MCF 10A (cell line): Measurements from ENCODE around the gene PSMA2. TPM values are rescaled to one million over a fixed set of nuclear protein-coding genes. Genes with fewer than 3 reads are reported as not detected.

Source experiments
- BruUV-seq: library from RNA; stranded (reverse); fragments of 400-500 nt; replicated peaks from 2 replicates; lab custom pipeline; 2021; lab: Mats Ljungman, UMichigan
- CTCF ChIA-PET: fragments of 300-600 bp; sonication (Branson Sonifier 250); formaldehyde crosslinking; extraction: SDS; loops from one replicate; lab custom pipeline; 2021; ENCODE audit warnings: antibody characterized with exemption, inconsistent platforms; lab: Yijun Ruan, JAX
- POLR2A ChIA-PET: fragments of 300-600, 350-650 bp; sonication (Branson Sonifier 250); formaldehyde crosslinking; extraction: SDS; loops from one replicate; lab custom pipeline; 2020; ENCODE audit warnings: antibody characterized with exemption, inconsistent platforms; lab: Yijun Ruan, JAX
- DNase-seq: peaks from one replicate; pipeline ENCODE4 v3.0.0-alpha.2; 2018; ENCODE audit not compliant: unreplicated experiment
- H3K27ac Mint-ChIP-seq: one replicate; pipeline ENCODE4 v1.8.0; 2022; ENCODE audit warnings: mild to moderate bottlenecking, low read depth, mixed read lengths; ENCODE audit not compliant: unreplicated experiment
- H3K27me3 Mint-ChIP-seq: one replicate; pipeline ENCODE4 v1.8.0; 2022; ENCODE audit warnings: mixed read lengths; ENCODE audit not compliant: insufficient read depth, unreplicated experiment
- H3K36me3 Mint-ChIP-seq: one replicate; pipeline ENCODE4 v1.8.0; 2022; ENCODE audit warnings: mild to moderate bottlenecking, moderate library complexity, mixed read lengths; ENCODE audit not compliant: insufficient read depth, unreplicated experiment
- H3K4me1 Mint-ChIP-seq: one replicate; pipeline ENCODE4 v1.8.0; 2022; ENCODE audit warnings: mixed read lengths; ENCODE audit not compliant: insufficient read depth, unreplicated experiment
- H3K4me3 Mint-ChIP-seq: one replicate; pipeline ENCODE4 v1.8.0; 2022; ENCODE audit warnings: mild to moderate bottlenecking, moderate library complexity, mixed read lengths; ENCODE audit not compliant: unreplicated experiment
- H3K9me3 Mint-ChIP-seq: one replicate; pipeline ENCODE4 v1.8.0; 2022; ENCODE audit warnings: mixed read lengths; ENCODE audit not compliant: unreplicated experiment
- intact Hi-C: fragments of 100-400 bp; cut with micrococcal nuclease; formaldehyde crosslinking; loops from 2 replicates; pipeline ENCODE4 v1.14.1; 2022
- total RNA-seq: library from RNA; stranded (reverse); gene quantifications from 2 replicates; pipeline ENCODE4 v1.2.3, GENCODE V29; 2022
- TF ChIP-seq, protein P1 (sequence below): fragments of 200-600 bp; IDR thresholded peaks from one replicate; pipeline ENCODE4 v1.8.0; 2022; ENCODE audit warnings: antibody characterized with exemption, mild to moderate bottlenecking; ENCODE audit not compliant: unreplicated experiment

The PSMA2 gene
- total RNA-seq, 1 experiment from 2014 or later, result 73.8 TPM

- no peaks in the 10 kb centered on the region for H3K9me3 Mint-ChIP-seq
- H3K27ac Mint-ChIP-seq, result no peak overlapping the region
- ChIA-PET CTCF (interaction anchor here (0.6 to 1.6 kb wide), 2 partner anchors 11 to 309 kb away, joined by 3 to 9 read pairs; no protein-coding TSS in a partner anchor), POLR2A (no interaction called here)
- no peak overlapping the region for H3K4me3 Mint-ChIP-seq
- no peaks in the 10 kb centered on the region for H3K27me3 Mint-ChIP-seq
- no TSS peak for BruUV-seq
- no peak for DNase-seq
- intact Hi-C loops, result no loop called here
- H3K4me1 Mint-ChIP-seq, result no peaks in the 10 kb centered on the region
- TF ChIP-seq, protein P1, sequence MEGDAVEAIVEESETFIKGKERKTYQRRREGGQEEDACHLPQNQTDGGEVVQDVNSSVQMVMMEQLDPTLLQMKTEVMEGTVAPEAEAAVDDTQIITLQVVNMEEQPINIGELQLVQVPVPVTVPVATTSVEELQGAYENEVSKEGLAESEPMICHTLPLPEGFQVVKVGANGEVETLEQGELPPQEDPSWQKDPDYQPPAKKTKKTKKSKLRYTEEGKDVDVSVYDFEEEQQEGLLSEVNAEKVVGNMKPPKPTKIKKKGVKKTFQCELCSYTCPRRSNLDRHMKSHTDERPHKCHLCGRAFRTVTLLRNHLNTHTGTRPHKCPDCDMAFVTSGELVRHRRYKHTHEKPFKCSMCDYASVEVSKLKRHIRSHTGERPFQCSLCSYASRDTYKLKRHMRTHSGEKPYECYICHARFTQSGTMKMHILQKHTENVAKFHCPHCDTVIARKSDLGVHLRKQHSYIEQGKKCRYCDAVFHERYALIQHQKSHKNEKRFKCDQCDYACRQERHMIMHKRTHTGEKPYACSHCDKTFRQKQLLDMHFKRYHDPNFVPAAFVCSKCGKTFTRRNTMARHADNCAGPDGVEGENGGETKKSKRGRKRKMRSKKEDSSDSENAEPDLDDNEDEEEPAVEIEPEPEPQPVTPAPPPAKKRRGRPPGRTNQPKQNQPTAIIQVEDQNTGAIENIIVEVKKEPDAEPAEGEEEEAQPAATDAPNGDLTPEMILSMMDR, result no peak
- no peaks in the 10 kb centered on the region for H3K36me3 Mint-ChIP-seq
Measured at GRCh38 chr7:42952328-42952727, 20.4 kb upstream of the PSMA2 start.

DNA sequence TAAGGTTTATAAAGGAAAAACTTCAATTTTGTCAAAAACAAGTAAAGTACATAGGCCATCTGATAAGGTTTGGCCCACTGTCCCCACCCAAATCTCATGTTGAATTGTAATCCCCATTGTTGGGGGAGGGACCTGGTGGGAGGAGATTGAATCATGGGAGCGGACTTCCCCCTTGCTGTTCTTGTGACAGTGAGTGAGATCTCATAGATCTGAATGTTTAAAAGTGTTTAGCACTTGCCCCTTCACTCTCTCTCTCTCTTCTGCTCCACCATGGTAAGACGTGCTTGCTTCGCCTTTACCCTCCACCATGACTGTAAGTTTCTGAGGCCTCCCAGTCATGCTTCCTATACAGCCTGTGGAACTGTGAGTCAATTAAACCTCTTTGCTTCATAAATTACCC is 18.4 kb upstream of the PSMA2 start:
- no TSS peak for BruUV-seq
- Mint-ChIP-seq H3K27ac (no peak overlapping the region), H3K4me3 (no peak overlapping the region), H3K9me3 (no peaks in the 10 kb centered on the region), H3K27me3 (no peaks in the 10 kb centered on the region), H3K36me3 (no peaks in the 10 kb centered on the region), H3K4me1 (no peaks in the 10 kb centered on the region)
- no peak for DNase-seq
- TF ChIP-seq, protein P1, result no peak
- intact Hi-C loops, result no loop called here
- ChIA-PET POLR2A (interaction anchor here (1.6 kb wide), 1 partner anchor 9 kb away, joined by 5 read pairs; no protein-coding TSS in a partner anchor), CTCF (interaction anchor here (1.6 to 2.3 kb wide), 2 partner anchors 9 to 311 kb away, joined by 9 read pairs; no protein-coding TSS in a partner anchor)

GRCh38 chr7:42947521-42947920 is 15.5 kb upstream of the PSMA2 start:
- BruUV-seq, result no TSS peak
- H3K27me3 Mint-ChIP-seq, result no peaks in the 10 kb centered on the region
- ChIA-PET CTCF (interaction anchor here (0.8 to 8.9 kb wide), 3 partner anchors 9 to 492 kb away, joined by 3 to 145 read pairs (median 4); no protein-coding TSS in a partner anchor), POLR2A (no interaction called here)
- H3K9me3 Mint-ChIP-seq, result no peaks in the 10 kb centered on the region
- no peaks in the 10 kb centered on the region for H3K36me3 Mint-ChIP-seq
- H3K4me3 Mint-ChIP-seq, result no peak overlapping the region
- no peak overlapping the region for H3K27ac Mint-ChIP-seq
- no peak for DNase-seq
- TF ChIP-seq, protein P1, result no peak
- no peaks in the 10 kb centered on the region for H3K4me1 Mint-ChIP-seq
- intact Hi-C loops, result no loop called here

- Mint-ChIP-seq H3K27ac (no peak overlapping the region), H3K4me1 (no peaks in the 10 kb centered on the region), H3K9me3 (no peaks in the 10 kb centered on the region), H3K4me3 (no peak overlapping the region), H3K36me3 (no peaks in the 10 kb centered on the region), H3K27me3 (no peaks in the 10 kb centered on the region)
- no TSS peak for BruUV-seq
- ChIA-PET CTCF (interaction anchor here (1.4 to 8.9 kb wide), 2 partner anchors 313 to 493 kb away, joined by 4 to 145 read pairs; no protein-coding TSS in a partner anchor), POLR2A (no interaction called here)
- TF ChIP-seq, protein P1, result no peak
- intact Hi-C loops, result no loop called here
- no peak for DNase-seq
Measured at GRCh38 chr7:42946627-42946950, 14.6 kb upstream of the PSMA2 start.
